B cell (primary cell): ENCODE results near the gene DIP2A.

Source experiments
- CTCF ChIP-seq: fragments of 200-600 bp; IDR thresholded peaks from one replicate; pipeline ENCODE4 v1.8.0; 2022; ENCODE audit warnings: antibody characterized with exemption, mild to moderate bottlenecking
- EZH2 ChIP-seq: IDR thresholded peaks from 2 replicates; pipeline ENCODE4 v1.6.1; 2012; ENCODE audit warnings: borderline replicate concordance, low read depth, mild to moderate bottlenecking, moderate library complexity, low read length; ENCODE audit not compliant: insufficient read depth, poor library complexity, severe bottlenecking

DNA sequence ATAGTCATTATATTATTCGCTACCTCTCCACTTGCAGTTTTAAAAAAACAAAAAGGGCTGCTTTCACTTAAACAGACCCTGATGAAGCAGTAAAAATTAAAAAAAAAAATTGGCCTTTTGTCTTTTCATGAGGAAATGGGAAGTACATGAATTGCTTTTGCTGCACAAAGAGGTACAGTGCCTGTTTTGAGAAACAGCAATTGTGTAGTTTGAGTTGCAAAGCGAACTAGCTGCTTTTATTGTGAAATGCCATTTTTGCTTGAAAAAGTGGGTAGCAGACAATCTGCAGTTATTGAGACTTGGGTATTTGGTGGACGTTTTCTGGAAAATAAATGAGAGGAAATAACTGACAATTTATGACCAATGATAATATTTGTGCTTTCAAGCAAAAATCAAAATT is 7.0 kb downstream of the DIP2A start:
- TF ChIP-seq EZH2 (no peak), CTCF (no peak)
